Measurements from ENCODE around the gene MCHR2.

Gene MCHR2

DNA sequence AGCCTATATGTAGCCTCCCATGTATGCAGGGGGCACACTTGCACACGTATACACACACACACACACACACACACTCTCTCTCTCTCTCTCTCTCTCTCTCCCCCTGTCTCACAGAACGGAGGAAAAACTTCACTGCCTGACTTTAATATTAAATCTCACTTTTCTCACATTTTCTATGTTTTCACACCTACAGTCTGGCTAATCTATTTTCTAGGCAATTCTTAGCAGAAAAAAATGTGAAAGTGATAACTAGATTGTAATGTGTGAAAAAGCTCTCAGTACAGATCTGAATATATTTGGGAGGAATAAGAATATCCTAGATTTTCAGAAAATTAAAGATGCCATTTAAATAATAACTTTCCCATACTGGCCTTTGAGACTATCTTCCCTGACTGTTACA is 120.9 kb downstream of the MCHR2 start:
- no peak for TF ChIP-seq CTCF (IDR thresholded peaks at IDR 0.05; ENCODE audit: low read depth, low read length)
- H3K9me3 ChIP-seq (ENCODE audit: severe bottlenecking), result no peaks in the 10 kb centered on the region
- no peaks in the 10 kb centered on the region for H3K27me3 ChIP-seq (ENCODE audit: insufficient read depth, low read depth, severe bottlenecking)
- no peak overlapping the region for H3K4me3 ChIP-seq (ENCODE audit: low read depth, low read length)
- H3K27ac ChIP-seq, result no peak overlapping the region
- no peaks in the 10 kb centered on the region for H3K36me3 ChIP-seq
- DNase-seq, result no peak

GRCh38 chr6:99871641-99872040 is 122.4 kb downstream of the MCHR2 start:
- no peak for TF ChIP-seq CTCF (IDR thresholded peaks at IDR 0.05; ENCODE audit: low read depth, low read length)
- no peak for DNase-seq

More at GRCh38 chr6:99871641-99872040, 122.4 kb downstream of the MCHR2 start:
- H3K4me3 ChIP-seq (ENCODE audit: low read depth, low read length), result no peak overlapping the region
- H3K36me3 ChIP-seq, result no peaks in the 10 kb centered on the region
- no peaks in the 10 kb centered on the region for H3K9me3 ChIP-seq (ENCODE audit: severe bottlenecking)
- no peaks in the 10 kb centered on the region for H3K27me3 ChIP-seq (ENCODE audit: insufficient read depth, low read depth, severe bottlenecking)
- no peak overlapping the region for H3K27ac ChIP-seq

Data from WERI-Rb-1 (cell line).